ENCODE measurements around the gene UNC13A.

The UNC13A gene

DNA sequence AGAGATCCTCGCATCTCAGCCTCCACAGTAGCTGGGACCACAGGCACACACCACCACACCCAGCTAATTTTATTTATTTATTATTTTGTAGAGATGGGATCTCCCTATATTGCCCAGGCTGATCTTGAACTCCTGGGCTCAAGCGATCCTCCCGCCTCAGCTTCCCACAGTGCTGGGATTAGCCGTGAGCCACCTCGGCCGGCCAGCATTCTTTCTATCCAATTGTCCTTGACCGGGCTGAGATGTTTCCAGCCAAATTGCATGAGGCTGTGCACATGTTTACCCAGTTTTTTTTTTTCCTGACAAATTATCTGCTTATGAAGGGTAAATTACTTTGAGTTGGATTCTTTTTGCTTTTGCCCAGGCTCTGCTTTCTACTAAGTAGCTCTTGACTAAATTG is 28.2 kb downstream of the UNC13A start:
- peak; percentile 52 for DNase-seq

DNA sequence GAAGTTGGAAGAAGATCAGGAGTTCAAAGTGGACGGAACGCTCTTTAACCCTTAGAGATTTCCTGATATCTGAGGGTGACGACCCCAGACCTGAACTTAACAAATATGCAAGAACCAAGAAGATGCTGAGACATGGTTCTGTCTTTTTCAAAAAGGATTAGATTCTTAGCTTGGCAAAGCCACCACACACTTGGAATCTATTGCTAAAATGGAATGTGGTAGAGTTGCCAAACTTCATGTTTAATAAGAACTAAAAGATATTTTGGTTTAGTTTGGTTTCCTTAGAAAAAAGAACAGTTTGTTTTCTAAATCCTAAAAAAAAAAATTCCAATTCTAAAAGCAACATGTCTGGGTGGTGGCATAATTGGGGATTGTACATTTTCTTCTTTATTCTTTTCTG is 29.5 kb downstream of the UNC13A start:
- DNase-seq, result no peak

GRCh38 chr19:17658240-17658639 is 29.9 kb downstream of the UNC13A start:
- DNase-seq, result no peak

GRCh38 chr19:17656970-17657369 is 31.2 kb downstream of the UNC13A start:
- no peak for DNase-seq

- DNase-seq, result no peak
These were observed 32.2 kb downstream of the UNC13A start for GRCh38 chr19:17655751-17656472.

DNA sequence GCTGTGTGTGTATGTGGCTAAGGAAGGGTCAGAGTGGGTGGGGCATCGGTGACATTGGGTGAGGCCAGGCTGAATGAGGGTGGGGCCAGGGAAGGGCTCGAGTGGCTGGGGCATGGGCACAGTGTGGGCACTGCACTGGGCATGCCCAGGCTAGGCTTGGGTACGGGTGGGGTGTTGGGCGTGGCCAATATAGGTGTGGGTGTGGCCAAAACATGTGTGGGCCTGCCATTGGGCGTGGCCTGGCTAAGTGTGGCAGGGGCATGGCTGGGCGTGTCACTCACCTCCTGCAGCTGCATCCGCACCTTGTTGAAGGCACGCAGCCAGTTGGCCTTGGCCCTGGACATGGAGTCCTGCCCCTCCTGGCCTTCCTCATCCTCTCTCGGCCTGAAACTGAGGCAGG is 33.2 kb downstream of the UNC13A start:
- DNase-seq, result no peak

DNA sequence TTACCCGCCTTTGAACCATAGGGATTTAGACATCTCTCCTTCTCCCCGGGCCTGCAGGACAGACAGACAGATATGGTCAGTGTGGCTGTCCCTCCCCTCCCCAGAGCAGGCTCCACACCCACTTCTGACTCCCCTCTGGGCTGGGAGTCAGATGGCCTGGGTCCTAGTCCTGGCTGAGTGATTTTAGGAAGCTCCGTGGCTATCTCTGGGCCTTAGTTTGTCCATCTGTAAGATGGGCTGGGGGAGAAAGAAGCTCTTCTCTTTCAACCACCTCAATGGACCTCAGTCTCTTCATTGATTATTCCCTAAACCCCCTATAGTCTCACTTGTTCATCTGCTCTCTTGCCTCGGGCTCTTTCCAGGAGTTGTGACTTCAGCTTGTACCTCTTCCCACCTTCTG is 35.5 kb downstream of the UNC13A start:
- no peak for DNase-seq

GRCh38 chr19:17648786-17649185 is 39.4 kb downstream of the UNC13A start:
- DNase-seq, result no peak

DNA sequence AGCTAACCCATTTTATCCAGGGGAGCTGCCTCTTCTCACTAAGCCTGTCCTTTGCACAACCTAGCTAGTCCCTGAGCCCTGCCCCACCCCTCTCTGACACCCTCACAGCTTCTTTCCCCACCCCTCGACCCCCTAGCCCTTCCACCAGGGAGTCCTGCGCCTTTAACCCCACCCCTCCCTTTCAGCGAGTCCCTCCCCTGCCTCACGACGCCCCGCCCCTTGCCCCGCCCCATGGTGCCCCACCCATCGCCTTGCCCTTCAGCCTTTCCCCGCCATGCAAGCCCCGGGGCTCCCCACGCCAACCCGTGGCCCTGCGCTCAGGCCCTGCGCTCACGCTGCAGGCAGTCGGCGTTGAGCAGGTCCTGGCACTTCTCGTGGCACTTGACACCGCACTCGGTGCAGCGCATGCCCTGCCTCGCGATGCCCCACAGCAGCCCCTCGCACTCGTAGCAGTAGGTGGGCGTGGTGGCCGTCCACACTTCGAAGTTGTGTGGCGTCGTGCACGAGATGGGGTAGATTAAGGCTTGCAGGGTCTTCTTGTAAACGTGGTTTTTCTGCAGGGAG is 40.0 kb downstream of the UNC13A start:
- no peak for DNase-seq

- no peak for DNase-seq
These were observed 40.8 kb downstream of the UNC13A start for GRCh38 chr19:17647071-17648020.

- no peak for DNase-seq
These were observed 41.7 kb downstream of the UNC13A start for GRCh38 chr19:17646441-17646840.

DNA sequence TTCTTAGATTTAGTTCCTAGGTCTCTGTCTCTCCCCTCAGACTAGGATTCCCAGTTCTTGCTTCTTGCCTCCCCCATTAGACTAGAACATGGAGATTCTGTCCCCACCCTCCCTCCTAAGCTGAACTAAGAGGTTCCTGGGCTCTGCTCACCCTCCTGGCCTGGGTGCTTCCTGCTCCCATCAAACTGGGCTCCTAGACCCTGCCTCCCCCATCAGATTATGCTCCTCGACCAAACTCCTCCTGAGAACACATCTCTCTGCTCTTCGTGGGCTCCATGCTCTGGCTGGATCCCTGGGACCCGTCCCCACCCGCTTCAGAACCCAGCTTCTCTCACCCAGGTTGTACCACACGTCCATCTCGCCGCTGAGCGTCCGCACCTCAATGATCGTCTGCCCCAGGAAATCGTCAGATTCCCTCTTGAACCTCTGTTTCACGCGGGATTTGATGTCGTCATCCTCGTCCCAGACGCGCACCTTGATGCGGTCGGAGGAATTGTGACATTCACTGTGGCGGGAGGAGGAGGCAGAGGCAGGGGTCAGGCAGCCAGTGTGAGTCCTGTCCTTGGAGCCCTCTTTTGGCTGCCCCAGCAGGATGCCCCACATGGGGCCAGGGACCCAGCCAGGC is 42.7 kb downstream of the UNC13A start:
- DNase-seq, result no peak

DNA sequence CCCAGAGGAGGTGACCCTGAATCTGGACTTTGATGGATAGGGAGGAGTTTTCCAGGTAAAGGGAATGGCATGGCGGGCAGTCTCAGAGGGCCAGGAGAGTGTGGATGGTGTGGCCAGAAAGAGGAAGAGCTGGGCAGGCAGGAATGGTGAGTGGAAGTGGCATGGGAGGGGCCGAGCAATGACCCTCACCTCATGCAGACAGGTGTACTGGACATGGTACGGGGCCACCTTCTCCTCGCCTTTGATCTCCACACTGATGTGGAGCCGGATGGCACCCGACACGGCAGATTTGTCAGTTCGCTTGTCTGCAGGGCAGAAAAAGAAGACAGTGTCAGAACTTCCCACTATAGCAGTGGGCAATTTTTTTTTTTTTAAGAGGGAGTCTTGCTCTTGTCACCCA is 45.5 kb downstream of the UNC13A start:
- DNase-seq, result no peak

GRCh38 chr19:17641846-17642245 is 46.3 kb downstream of the UNC13A start:
- DNase-seq, result no peak

- no peak for DNase-seq
These were observed 47.0 kb downstream of the UNC13A start for GRCh38 chr19:17641181-17641580.

DNA sequence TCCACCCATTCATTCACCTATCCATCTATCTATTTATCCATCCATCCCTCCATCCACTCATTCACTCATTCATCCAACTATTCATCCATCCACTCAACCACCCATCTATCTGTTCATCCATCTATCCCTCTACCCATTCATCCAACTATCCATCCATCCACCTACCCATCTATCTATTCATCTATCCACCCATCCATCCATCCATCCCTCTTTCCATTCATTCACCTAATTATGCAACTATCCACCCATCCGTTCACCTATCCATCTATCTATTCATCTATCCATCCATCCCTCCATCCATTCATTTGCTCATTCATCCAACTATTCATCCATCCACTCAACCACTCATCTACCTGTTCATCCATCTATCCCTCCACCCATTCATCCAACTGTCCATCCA is 54.5 kb downstream of the UNC13A start:
- DNase-seq, result no peak

- DNase-seq, result no peak
These were observed 55.6 kb downstream of the UNC13A start for GRCh38 chr19:17632577-17632976.

DNA sequence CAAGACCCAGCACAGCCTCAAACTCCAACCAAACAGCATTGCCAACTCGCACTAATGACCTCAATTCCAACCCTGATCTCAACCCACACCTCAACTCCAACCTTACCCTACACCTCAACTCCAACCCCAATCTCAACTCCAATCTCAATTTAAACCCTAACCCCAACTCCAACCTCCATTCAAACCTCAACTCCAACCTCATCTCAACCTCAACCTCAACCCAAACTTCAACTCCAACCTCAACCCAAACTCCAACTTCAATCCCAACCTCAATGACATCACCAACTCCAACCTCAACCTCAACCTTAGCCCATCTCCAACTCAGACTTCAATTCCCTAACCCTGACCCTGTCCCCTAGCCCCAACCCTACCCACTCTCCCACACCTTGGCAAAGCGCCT is 58.4 kb downstream of the UNC13A start:
- no peak for DNase-seq

GRCh38 chr19:17627921-17628320 is 60.2 kb downstream of the UNC13A start:
- DNase-seq, result no peak

DNA sequence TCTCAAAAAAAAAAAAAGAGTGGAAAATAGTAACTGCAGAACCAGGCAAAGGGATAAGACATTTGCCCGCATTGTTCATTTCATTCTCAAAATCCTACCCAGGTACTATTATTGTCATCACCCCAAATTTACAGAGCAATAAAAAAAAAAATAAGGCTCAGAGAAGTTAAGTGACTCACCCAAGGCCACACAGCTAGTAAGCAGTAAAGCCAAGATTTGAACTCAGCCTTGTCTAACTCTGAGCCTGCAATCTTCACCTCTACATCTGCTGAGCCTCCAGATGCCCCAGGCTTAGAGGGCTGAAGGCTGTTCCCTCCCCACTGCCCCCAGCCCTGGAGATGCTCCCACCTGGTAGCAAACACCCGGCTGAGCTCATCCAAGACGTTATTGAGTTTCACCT is 61.0 kb downstream of the UNC13A start:
- no peak for DNase-seq

DNA sequence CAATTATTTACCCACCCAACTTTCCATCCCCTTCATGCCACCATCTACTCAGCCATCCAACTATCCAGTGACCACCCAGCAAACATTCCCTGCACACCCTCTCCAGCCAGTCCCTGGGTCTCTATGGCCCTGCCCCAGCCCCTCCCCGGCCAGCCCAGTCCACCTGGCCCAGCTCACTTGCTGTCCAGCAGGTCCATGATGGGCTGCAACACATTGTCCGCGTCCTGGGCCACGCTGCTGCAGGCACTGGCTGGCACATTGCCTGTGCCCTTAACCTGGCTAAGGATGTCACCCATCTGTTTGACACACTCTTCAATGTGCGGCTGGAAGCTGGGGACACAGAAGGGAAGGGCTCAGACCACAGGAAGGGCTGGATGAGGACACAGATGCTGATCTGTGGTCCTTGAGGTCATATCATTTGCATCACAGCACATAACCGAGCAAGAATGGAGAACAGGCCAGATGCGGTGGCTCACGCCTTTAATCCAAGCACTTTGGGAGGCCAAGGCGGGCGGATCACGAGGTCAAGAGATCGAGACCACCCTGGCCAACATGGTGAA is 61.6 kb downstream of the UNC13A start:
- no peak for DNase-seq

DNA sequence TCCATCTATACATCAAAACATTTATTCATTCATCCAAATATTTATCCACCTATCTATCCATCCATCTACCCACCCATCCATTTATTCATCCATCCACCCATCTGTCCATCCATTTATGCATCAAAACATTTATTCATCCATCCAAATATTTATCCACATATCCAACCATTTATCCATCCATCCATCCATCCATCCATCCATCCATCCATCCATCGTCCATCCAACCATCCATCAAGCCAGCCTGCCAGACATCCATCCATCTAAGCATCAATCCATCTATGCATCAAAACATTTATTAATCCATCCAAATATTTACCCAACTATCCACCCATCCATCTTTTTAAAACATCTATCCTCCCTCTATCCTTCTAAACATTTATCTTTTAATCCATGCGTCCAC is 62.2 kb downstream of the UNC13A start:
- no peak for DNase-seq

DNA sequence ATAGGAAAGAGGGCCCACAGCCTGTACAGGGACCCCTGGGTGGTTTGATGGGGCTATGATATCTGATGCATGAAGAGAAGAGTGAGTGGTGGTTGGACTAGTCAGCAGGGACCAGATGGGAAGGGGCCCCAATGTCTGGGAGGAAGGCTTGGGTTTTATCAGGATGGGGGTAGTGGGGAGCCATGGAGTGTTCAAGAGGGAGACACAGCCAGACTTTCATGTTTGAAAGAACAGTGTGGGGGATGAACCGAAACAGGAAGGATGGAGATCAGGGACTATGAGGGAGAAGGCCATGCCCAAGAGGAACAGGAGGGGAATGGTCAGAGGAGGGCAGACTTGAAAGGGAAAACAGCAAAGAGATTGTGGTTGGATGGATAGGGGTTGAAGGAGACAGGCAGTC is 63.1 kb downstream of the UNC13A start:
- DNase-seq, result no peak
